ENCODE data around the gene FADS2.

DNA sequence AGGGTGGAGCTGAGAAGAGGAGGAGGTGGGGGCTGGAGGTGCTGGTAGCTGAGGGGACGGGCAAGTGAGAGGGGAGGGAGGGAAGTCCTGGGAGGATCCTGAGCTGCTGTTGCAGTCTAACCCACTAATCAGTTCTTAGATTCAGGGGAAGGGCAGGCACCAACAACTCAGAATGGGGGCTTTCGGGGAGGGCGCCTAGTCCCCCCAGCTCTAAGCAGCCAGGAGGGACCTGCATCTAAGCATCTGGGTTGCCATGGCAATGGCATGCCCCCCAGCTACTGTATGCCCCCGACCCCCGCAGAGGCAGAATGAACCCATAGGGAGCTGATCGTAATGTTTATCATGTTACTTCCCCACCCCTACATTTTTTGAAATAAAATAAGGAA, 38.9 kb downstream of the FADS2 start:
- TF ChIP-seq, protein P1, sequence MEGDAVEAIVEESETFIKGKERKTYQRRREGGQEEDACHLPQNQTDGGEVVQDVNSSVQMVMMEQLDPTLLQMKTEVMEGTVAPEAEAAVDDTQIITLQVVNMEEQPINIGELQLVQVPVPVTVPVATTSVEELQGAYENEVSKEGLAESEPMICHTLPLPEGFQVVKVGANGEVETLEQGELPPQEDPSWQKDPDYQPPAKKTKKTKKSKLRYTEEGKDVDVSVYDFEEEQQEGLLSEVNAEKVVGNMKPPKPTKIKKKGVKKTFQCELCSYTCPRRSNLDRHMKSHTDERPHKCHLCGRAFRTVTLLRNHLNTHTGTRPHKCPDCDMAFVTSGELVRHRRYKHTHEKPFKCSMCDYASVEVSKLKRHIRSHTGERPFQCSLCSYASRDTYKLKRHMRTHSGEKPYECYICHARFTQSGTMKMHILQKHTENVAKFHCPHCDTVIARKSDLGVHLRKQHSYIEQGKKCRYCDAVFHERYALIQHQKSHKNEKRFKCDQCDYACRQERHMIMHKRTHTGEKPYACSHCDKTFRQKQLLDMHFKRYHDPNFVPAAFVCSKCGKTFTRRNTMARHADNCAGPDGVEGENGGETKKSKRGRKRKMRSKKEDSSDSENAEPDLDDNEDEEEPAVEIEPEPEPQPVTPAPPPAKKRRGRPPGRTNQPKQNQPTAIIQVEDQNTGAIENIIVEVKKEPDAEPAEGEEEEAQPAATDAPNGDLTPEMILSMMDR (IDR thresholded peaks at IDR 0.05; ENCODE audit: insufficient read depth, low read length, poor library complexity, severe bottlenecking) = no peak
- no peak for TF ChIP-seq EZH2phosphoT487 (conservative IDR thresholded peaks at IDR 0.05; ENCODE audit: low read length)

Measured in SU-DHL-6 (cell line).